ENCODE measurements around the gene SPRR5.

Gene SPRR5

GRCh38 chr1:152986578-152986977 lies 39.6 kb downstream of the SPRR5 start:
- no peak for DNase-seq

GRCh38 chr1:152993186-152993585 lies 46.2 kb downstream of the SPRR5 start:
- DNase-seq = no peak

GRCh38 chr1:152995842-152996241 lies 48.8 kb downstream of the SPRR5 start:
- no peak for DNase-seq

GRCh38 chr1:152996633-152997400 lies 49.8 kb downstream of the SPRR5 start:
- DNase-seq = no peak

- no peak for DNase-seq
These were observed 50.9 kb downstream of the SPRR5 start for GRCh38 chr1:152997901-152998300.

- DNase-seq = no peak
These were observed 51.5 kb downstream of the SPRR5 start for GRCh38 chr1:152998476-152998875.
